ENCODE results near the gene ADD1. TPM values are rescaled to one million over a fixed set of nuclear protein-coding genes. Genes with fewer than 3 reads are reported as not detected.
"Not testable (repeated sequence)": the region's sequence is repeated elsewhere in the genome, so short reads cannot be mapped to it uniquely, and the experiment has no call there.

Gene ADD1
- total RNA-seq, 4 donors from 2014 or later, result 122 to 299 (median 196) TPM

DNA sequence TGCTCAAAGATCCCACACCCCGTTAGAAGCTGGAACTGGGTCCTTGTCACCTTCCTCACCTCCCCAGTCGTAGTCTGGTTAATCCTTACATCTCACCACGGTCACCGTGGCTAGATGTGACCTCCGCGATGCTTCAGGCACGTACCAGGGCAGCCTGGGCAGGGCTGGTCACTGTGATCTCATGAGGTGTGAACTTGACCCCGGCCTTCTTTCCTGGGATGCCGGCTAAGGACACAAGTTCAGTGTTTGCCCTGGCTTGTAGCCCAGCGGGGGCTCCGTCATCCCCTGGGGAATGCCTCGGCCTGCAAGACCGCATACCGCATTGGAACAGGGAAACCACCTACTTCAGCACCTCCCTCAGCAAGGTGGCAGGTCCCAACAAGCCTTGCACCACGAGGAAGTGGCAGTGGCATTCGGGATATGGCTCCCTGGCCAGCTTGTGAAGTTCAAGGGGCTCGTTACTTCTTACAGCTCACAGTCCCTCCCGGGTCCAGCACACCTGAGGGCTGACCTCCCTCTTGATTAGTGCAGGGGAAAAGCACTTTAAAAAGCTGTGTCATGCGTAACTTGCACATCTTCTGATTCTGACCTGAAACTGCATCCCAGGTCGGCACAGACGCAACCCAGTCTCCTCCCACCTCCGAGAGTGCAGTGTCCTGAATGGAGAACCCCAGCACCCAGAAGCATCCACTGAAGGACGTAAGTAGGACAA is 93.7 kb downstream of the ADD1 start:
- H3K4me3 ChIP-seq, result peak overlapping the region; percentile 1
- H3K27ac ChIP-seq, result peak overlapping the region; percentile 58
- peaks cover 51% of the 10 kb centered on the region for H3K36me3 ChIP-seq
- H3K4me1 ChIP-seq, result peaks cover 47% of the 10 kb centered on the region
- DNase-seq (ENCODE audit: low spot score in 2 of 2), result peak; percentile 72 to 82
- WGBS, result 35% methylated on average over 11 of the region's 23 CpGs
- H3K9me3 ChIP-seq, result no peaks in the 10 kb centered on the region
- no peaks in the 10 kb centered on the region for H3K27me3 ChIP-seq
- TF ChIP-seq EP300 (IDR thresholded peaks at IDR 0.05), result no peak
- TF ChIP-seq, protein P1, sequence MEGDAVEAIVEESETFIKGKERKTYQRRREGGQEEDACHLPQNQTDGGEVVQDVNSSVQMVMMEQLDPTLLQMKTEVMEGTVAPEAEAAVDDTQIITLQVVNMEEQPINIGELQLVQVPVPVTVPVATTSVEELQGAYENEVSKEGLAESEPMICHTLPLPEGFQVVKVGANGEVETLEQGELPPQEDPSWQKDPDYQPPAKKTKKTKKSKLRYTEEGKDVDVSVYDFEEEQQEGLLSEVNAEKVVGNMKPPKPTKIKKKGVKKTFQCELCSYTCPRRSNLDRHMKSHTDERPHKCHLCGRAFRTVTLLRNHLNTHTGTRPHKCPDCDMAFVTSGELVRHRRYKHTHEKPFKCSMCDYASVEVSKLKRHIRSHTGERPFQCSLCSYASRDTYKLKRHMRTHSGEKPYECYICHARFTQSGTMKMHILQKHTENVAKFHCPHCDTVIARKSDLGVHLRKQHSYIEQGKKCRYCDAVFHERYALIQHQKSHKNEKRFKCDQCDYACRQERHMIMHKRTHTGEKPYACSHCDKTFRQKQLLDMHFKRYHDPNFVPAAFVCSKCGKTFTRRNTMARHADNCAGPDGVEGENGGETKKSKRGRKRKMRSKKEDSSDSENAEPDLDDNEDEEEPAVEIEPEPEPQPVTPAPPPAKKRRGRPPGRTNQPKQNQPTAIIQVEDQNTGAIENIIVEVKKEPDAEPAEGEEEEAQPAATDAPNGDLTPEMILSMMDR (IDR thresholded peaks at IDR 0.05), result no peak
- TF ChIP-seq POLR2A (IDR thresholded peaks at IDR 0.05), result no peak
- no peak for TF ChIP-seq POLR2AphosphoS5 (IDR thresholded peaks at IDR 0.05)

DNA sequence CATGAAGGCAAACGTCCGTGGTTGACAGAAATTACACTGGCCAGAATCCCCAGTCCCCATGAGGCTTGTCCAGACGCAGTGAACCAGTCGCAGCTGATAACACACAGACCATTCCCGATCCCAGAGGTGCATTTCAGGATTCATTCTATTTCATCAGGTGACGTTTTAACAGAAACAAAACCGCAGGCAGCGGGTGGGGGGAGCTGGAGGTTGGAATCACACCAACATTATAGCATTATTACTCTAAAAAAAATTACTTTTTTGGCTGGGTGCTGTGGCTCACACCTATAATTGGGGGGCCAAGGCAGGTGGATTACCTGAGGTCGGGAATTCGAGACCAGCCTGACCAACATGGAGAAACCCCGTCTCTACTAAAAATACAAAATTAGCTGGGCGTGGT is 94.3 kb downstream of the ADD1 start:
- Histone ChIP-seq H3K4me3 (no peak overlapping the region), H3K9me3 (no peaks in the 10 kb centered on the region), H3K4me1 (peaks cover 44% of the 10 kb centered on the region), H3K36me3 (peaks cover 54% of the 10 kb centered on the region), H3K27ac (peak overlapping the region; percentile 58), H3K27me3 (no peaks in the 10 kb centered on the region)
- DNase-seq (ENCODE audit: low spot score in 2 of 2), result peak in 1 of 2 donors; percentile 71
- TF ChIP-seq EP300 (IDR thresholded peaks at IDR 0.05), result no peak
- TF ChIP-seq POLR2A (IDR thresholded peaks at IDR 0.05), result no peak
- TF ChIP-seq, protein P1 (IDR thresholded peaks at IDR 0.05), result no peak
- TF ChIP-seq POLR2AphosphoS5 (IDR thresholded peaks at IDR 0.05), result no peak
- 77% methylated on average over 12 of the region's 12 CpGs for WGBS

DNA sequence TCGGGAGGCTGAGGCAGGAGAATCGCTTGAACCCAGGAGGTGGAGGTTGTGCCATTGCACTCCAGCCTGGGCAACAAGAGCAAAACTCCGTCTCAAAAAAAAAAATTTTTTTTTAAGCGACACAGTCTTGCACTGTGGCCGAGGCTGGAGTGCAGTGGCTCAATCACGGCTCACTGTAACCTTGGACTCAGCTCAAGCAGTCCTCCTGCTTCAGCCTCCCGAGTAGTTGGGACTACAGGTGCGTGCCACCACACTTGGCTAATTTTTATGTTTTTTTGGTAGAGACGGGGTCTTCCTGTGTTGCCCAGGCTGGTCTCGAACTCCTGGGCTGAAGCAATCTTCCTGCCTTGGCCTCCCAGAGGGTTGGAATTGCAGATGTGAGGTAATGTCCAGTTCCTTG is 94.8 kb downstream of the ADD1 start:
- Histone ChIP-seq H3K4me1 (peaks cover 42% of the 10 kb centered on the region), H3K36me3 (peaks cover 59% of the 10 kb centered on the region)
- WGBS, result 92% methylated on average over 10 of the region's 10 CpGs
- H3K4me3 ChIP-seq, H3K27ac ChIP-seq, H3K9me3 ChIP-seq, H3K27me3 ChIP-seq: not testable (repeated sequence)
- peak; percentile 40 to 58 for DNase-seq (ENCODE audit: low spot score in 2 of 2)

DNA sequence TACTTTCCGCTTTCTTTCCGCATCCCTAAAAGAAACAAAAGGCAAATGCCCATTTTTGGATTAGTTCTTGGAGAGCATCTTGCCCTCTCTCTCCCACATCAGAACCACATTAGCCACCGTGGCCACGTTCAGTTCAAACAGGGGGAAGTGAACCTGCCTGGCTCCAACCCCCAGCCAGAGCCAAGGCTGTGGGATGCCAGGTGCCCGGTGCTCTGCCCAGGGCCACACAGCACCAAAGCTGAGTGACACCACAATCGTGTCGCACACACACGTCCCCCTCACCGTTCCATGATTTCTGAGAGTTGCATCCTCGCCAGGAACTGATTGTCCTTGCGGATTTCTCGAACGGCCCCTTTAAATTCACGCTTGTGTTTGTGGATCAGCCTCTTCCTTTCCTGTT is 95.3 kb downstream of the ADD1 start:
- H3K4me1 ChIP-seq, result peaks cover 37% of the 10 kb centered on the region
- DNase-seq (ENCODE audit: low spot score in 2 of 2), result peak; percentile 59 to 61
- no peak overlapping the region for H3K4me3 ChIP-seq
- no peaks in the 10 kb centered on the region for H3K9me3 ChIP-seq
- H3K36me3 ChIP-seq, result peaks cover 64% of the 10 kb centered on the region
- 92% methylated on average over 14 of the region's 14 CpGs for WGBS
- no peak overlapping the region for H3K27ac ChIP-seq
- TF ChIP-seq POLR2AphosphoS5 (IDR thresholded peaks at IDR 0.05) (no peak), EP300 (IDR thresholded peaks at IDR 0.05) (no peak), POLR2A (IDR thresholded peaks at IDR 0.05) (no peak)
- TF ChIP-seq, protein P1 (IDR thresholded peaks at IDR 0.05), result no peak
- no peaks in the 10 kb centered on the region for H3K27me3 ChIP-seq

DNA sequence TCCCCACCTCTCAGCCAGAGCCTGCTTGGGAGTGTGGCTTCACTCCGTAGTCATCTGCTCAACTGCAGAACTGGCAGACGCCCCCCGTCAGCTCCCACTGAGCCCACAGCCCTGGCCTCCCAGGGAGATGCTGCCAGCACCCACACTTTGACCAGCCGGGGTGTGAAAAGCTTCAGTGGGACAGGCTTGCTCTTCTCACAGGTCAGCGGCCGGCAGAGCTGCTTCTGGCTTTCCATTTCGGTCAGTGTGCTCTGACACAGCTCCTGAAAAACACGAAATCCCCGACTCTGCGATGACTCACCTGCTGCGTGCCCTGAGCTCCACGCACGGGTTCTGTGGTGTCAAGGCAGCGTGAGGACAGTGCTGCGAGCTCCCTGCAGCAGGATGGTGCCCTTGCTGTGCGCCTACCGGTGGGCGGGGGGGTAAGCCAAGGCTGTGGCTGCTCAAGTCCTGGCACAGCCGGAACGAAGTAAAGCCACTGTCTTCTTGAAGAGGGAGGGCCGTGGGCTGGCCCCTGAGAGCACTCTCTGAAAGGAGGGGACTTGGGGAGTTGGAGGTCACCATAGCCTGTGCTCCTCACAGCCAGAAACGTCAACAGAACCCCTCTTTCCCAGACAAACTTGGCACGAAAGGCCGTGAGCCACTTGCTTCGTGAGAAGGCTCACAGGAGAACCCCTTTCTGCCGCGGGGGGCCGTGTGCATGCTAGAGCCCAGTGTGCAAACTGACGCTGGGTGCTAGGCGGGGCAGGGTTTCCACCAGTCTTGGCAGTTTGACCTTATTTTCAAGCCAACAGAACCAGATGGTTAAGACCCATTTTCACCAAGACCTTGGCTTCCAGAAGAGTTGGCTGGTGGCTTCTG is 96.0 kb downstream of the ADD1 start:
- WGBS, result 73% methylated on average over 7 of the region's 30 CpGs
- Histone ChIP-seq H3K4me1 (peaks cover 35% of the 10 kb centered on the region), H3K27ac (no peak overlapping the region), H3K27me3 (no peaks in the 10 kb centered on the region), H3K36me3 (peaks cover 71% of the 10 kb centered on the region), H3K4me3 (no peak overlapping the region), H3K9me3 (no peaks in the 10 kb centered on the region)
- peak; percentile 61 to 77 for DNase-seq (ENCODE audit: low spot score in 2 of 2)
- TF ChIP-seq, protein P1 (IDR thresholded peaks at IDR 0.05), result no peak
- TF ChIP-seq EP300 (IDR thresholded peaks at IDR 0.05) (no peak), POLR2A (IDR thresholded peaks at IDR 0.05) (no peak), POLR2AphosphoS5 (IDR thresholded peaks at IDR 0.05) (no peak)

All from suprapubic skin (tissue), 4 donors.